OCI-LY7 (cell line): ENCODE data around the gene DPF3.

Experiments used
- EZH2phosphoT487 ChIP-seq: fragments of 200-600 bp; sonication (generic); IDR thresholded peaks from 2 replicates; pipeline ENCODE4 v1.6.1; 2018; ENCODE audit warnings: low read depth, borderline replicate concordance, mild to moderate bottlenecking, mixed run types, antibody characterized with exemption, low read length, moderate library complexity, mixed read lengths
- TF ChIP-seq, protein P1 (sequence below): fragments of 200-600 bp; sonication (generic); conservative IDR thresholded peaks from 2 replicates; pipeline ENCODE4 v1.5.1; 2014; ENCODE audit warnings: mild to moderate bottlenecking, antibody characterized with exemption, low read length, moderate library complexity, mixed read lengths

- TF ChIP-seq, protein P1, sequence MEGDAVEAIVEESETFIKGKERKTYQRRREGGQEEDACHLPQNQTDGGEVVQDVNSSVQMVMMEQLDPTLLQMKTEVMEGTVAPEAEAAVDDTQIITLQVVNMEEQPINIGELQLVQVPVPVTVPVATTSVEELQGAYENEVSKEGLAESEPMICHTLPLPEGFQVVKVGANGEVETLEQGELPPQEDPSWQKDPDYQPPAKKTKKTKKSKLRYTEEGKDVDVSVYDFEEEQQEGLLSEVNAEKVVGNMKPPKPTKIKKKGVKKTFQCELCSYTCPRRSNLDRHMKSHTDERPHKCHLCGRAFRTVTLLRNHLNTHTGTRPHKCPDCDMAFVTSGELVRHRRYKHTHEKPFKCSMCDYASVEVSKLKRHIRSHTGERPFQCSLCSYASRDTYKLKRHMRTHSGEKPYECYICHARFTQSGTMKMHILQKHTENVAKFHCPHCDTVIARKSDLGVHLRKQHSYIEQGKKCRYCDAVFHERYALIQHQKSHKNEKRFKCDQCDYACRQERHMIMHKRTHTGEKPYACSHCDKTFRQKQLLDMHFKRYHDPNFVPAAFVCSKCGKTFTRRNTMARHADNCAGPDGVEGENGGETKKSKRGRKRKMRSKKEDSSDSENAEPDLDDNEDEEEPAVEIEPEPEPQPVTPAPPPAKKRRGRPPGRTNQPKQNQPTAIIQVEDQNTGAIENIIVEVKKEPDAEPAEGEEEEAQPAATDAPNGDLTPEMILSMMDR, result no peak
- no peak for TF ChIP-seq EZH2phosphoT487
These were observed 280.0 kb downstream of the DPF3 start for GRCh38 chr14:72613975-72614319.
